ENCODE data around the gene AP1S1. TPM values are rescaled to one million over a fixed set of nuclear protein-coding genes. Genes with fewer than 3 reads are reported as not detected.

Gene AP1S1
- total and polyA plus RNA-seq, 2 donors (not counting 3 experiments of a cell fraction or from before 2014, with no cell fraction given), result 93.3 to 106 TPM

DNA sequence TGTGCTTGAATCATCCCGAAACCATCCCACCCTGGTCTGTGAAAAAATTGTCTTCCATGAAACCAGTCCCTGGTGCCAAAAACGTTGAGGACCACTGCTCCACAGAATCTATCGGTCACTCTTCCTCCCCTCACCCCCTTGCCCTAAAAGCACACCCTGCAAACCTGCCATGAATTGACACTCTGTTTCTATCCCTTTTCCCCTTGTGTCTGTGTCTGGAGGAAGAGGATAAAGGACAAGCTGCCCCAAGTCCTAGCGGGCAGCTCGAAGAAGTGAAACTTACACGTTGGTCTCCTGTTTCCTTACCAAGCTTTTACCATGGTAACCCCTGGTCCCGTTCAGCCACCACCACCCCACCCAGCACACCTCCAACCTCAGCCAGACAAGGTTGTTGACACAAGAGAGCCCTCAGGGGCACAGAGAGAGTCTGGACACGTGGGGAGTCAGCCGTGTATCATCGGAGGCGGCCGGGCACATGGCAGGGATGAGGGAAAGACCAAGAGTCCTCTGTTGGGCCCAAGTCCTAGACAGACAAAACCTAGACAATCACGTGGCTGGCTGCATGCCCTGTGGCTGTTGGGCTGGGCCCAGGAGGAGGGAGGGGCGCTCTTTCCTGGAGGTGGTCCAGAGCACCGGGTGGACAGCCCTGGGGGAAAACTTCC, 28.2 kb upstream of the AP1S1 start:
- FAIRE-seq (peak; percentile 95), DNase-seq (ENCODE audit: low read depth, low spot score) (peak; percentile 94)
- peaks cover 19 to 20% of the 10 kb centered on the region in 2 experiments for H3K36me3 ChIP-seq (ENCODE audit: control insufficient read depth in 2 of 2, extremely low read depth in 1 of 2, insufficient read depth in 2 of 2, low read length in 2 of 2)
- H3K9me3 ChIP-seq (replicated peaks; ENCODE audit: control insufficient read depth, insufficient read depth, low read length), result no peaks in the 10 kb centered on the region
- POLR2A ChIA-PET, result interaction anchor here (0.8 to 6.3 kb wide), 10 partner anchors 9 to 237 kb away, joined by 3 to 132 read pairs (median 26); partner anchors contain the start of genes TRIM56 and UFSP1
- BruUV-seq (replicated peaks), result TSS peak; percentile 15
- peaks cover 59% of the 10 kb centered on the region for H3K4me1 ChIP-seq (ENCODE audit: control insufficient read depth, extremely low read depth, insufficient read depth, low read length)
- H3K9ac ChIP-seq (replicated peaks; ENCODE audit: extremely low read depth, insufficient read depth, low read length), result peak overlapping the region; percentile 100
- peak overlapping the region; percentile 83 for H3K27ac ChIP-seq (ENCODE audit: insufficient read depth, low read depth, low read length)
- CTCF ChIA-PET, result interaction anchor here (1.4 to 3.9 kb wide), 10 partner anchors 9 to 49 kb away, joined by 5 to 41 read pairs (median 12); no protein-coding TSS in a partner anchor
- no peak overlapping the region for H2AFZ ChIP-seq (ENCODE audit: low read depth, low read length)
- TF ChIP-seq POLR2AphosphoS5 (IDR thresholded peaks at IDR 0.05; ENCODE audit: insufficient read depth, low read depth, low read length), result peak; percentile 21
- peak; percentile 71 for TF ChIP-seq MYC (IDR thresholded peaks at IDR 0.05; ENCODE audit: low read depth, low read length)
- no peak for TF ChIP-seq JUN (IDR thresholded peaks at IDR 0.05; ENCODE audit: borderline replicate concordance, insufficient read depth, insufficient read length, low read depth)
- no peak for TF ChIP-seq FOS (IDR thresholded peaks at IDR 0.05; ENCODE audit: borderline replicate concordance, insufficient read depth, low read length)
- TF ChIP-seq, protein P1, sequence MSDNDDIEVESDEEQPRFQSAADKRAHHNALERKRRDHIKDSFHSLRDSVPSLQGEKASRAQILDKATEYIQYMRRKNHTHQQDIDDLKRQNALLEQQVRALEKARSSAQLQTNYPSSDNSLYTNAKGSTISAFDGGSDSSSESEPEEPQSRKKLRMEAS (IDR thresholded peaks at IDR 0.05; ENCODE audit: insufficient read depth, insufficient read length), result peak; percentile 91
- H3K4me2 ChIP-seq (ENCODE audit: insufficient read depth, low read length), result peak overlapping the region; percentile 60
- no peaks in the 10 kb centered on the region for H4K20me1 ChIP-seq (replicated peaks; ENCODE audit: control insufficient read depth, extremely low read depth, insufficient read depth, low read length)
- no peaks in the 10 kb centered on the region for H3K27me3 ChIP-seq (ENCODE audit: control insufficient read depth in 2 of 2, insufficient read depth in 2 of 2, low read length in 2 of 2)
- dilution Hi-C loops (cut with MboI; ENCODE audit: extremely low pct_ligation_motif_present, low sequenced_read_pairs), result no loop called here
- no peaks in the 10 kb centered on the region for H3K9me1 ChIP-seq (replicated peaks; ENCODE audit: control insufficient read depth, extremely low read depth, insufficient read depth, low read length)
- H3K4me3 ChIP-seq (replicated peaks in 1 of 3; ENCODE audit: insufficient read depth in 1 of 3, low read depth in 1 of 3, low read length in 3 of 3), result peak overlapping the region in 1 of 3 experiments; percentile 48
- peaks cover 50% of the 10 kb centered on the region for H3K79me2 ChIP-seq (ENCODE audit: control insufficient read depth, insufficient read depth, low read length)
- intact Hi-C loops (cut with micrococcal nuclease), result loop anchor here (1.0 to 10.0 kb wide), 6 partner anchors 9 to 1021 kb away; partner anchors contain the start of genes AP4M1 and MCM7

Data from endothelial cell of umbilical vein (primary cell).